Endodermal cell (in vitro differentiated cells): Measurements from ENCODE around the gene SNRPF. TPM values are rescaled to one million over a fixed set of nuclear protein-coding genes. Genes with fewer than 3 reads are reported as not detected.
"Not testable (repeated sequence)": the region's sequence is repeated elsewhere in the genome, so short reads cannot be mapped to it uniquely, and the experiment has no call there.

ENCODE experiments used
- DNase-seq: peaks from one replicate; pipeline ENCODE4 v3.0.0-alpha.2; 2017
- H3K27ac ChIP-seq: 2 replicates; pipeline ENCODE4 v1.5.1; 2013; ENCODE audit warnings: mild to moderate bottlenecking, low read depth, low read length, moderate library complexity
- H3K27me3 ChIP-seq: 2 replicates; pipeline ENCODE4 v1.6.1; 2013; ENCODE audit warnings: mild to moderate bottlenecking, low read length, moderate library complexity; ENCODE audit not compliant: insufficient read depth, control insufficient read depth, poor library complexity, severe bottlenecking
- H3K36me3 ChIP-seq: 2 replicates; pipeline ENCODE4 v1.7.0; 2013; ENCODE audit warnings: mild to moderate bottlenecking, low read length, moderate library complexity; ENCODE audit not compliant: control insufficient read depth, insufficient read depth
- H3K4me1 ChIP-seq: one replicate; pipeline ENCODE4 v1.7.0; 2013; ENCODE audit warnings: low read length; ENCODE audit not compliant: control insufficient read depth, insufficient read depth
- H3K4me3 ChIP-seq: 2 replicates; pipeline ENCODE4 v1.5.1; 2013; ENCODE audit warnings: mild to moderate bottlenecking, low read length, moderate library complexity
- H3K9ac ChIP-seq: 2 replicates; pipeline ENCODE4 v1.6.1; 2013; ENCODE audit warnings: mild to moderate bottlenecking, low read length, moderate library complexity; ENCODE audit not compliant: poor library complexity, severe bottlenecking; ENCODE audit errors: extremely low read depth
- H3K9me3 ChIP-seq: 2 replicates; pipeline ENCODE4 v1.6.1; 2013; ENCODE audit warnings: mild to moderate bottlenecking, low read length, moderate library complexity; ENCODE audit not compliant: control insufficient read depth
- H3K27ac Mint-ChIP-seq: 2 replicates; pipeline ENCODE4 v1.8.0; 2020; ENCODE audit warnings: mixed read lengths
- H3K27me3 Mint-ChIP-seq: 2 replicates; pipeline ENCODE4 v1.8.0; 2021; ENCODE audit warnings: mild to moderate bottlenecking, mixed read lengths; ENCODE audit not compliant: insufficient read depth
- H3K36me3 Mint-ChIP-seq: 2 replicates; pipeline ENCODE4 v1.8.0; 2020; ENCODE audit warnings: low read depth, mixed read lengths
- H3K4me1 Mint-ChIP-seq: 2 replicates; pipeline ENCODE4 v1.8.0; 2020; ENCODE audit warnings: mixed read lengths
- H3K4me3 Mint-ChIP-seq: 2 replicates; pipeline ENCODE4 v1.8.0; 2020; ENCODE audit warnings: mild to moderate bottlenecking, moderate library complexity, mixed read lengths
- H3K9me3 Mint-ChIP-seq: 2 replicates; pipeline ENCODE4 v1.8.0; 2020; ENCODE audit warnings: mild to moderate bottlenecking, mixed read lengths
- CTCF ChIP-seq: fragments of 200-600 bp; sonication (generic); conservative IDR thresholded peaks from 2 replicates; pipeline ENCODE4 v1.5.0; 2021; ENCODE audit warnings: antibody characterized with exemption, mild to moderate bottlenecking
- WGBS, 2 experiments: methylation state at CpG; one replicate each; pipeline versions ENCODE4 v1.1.5 to v1.1.7; 2013; ENCODE audit warnings: missing lambda C conversion rate in 2 of 2, mixed read lengths in 1 of 2; ENCODE audit not compliant: insufficient coverage in 1 of 2, insufficient read length in 1 of 2; 5-methylcytosine and 5-hydroxymethylcytosine counted together
- total RNA-seq, 2 donors: library from RNA; stranded (reverse); fragmentation: NEBNext Ultra II Directional in 1 of 2; extraction: Animal tissue kit (Norgen Biotek cat#: 25700) in 1 of 2; gene quantifications; 2 replicates in 1 of 2; 3 replicates in 1 of 2; pipeline ENCODE4 v1.2.1, GENCODE V29; 2021

The SNRPF gene
- total RNA-seq, 2 donors from 2014 or later = 59.6 to 66.5 TPM

GRCh38 chr12:95836630-95837239 lies 22.0 kb upstream of the SNRPF start:
- Histone ChIP-seq H3K9me3 (no peaks in the 10 kb centered on the region), H3K4me3 (no peak overlapping the region), H3K36me3 (no peaks in the 10 kb centered on the region), H3K9ac (no peak overlapping the region), H3K27ac (no peak overlapping the region), H3K4me1 (no peaks in the 10 kb centered on the region), H3K27me3 (no peaks in the 10 kb centered on the region)
- no peak overlapping the region for H3K4me3 Mint-ChIP-seq
- no peak overlapping the region for H3K27ac Mint-ChIP-seq
- H3K36me3 Mint-ChIP-seq = no peaks in the 10 kb centered on the region
- H3K4me1 Mint-ChIP-seq = peaks cover 11% of the 10 kb centered on the region
- no peak for DNase-seq
- peaks cover 6% of the 10 kb centered on the region for H3K27me3 Mint-ChIP-seq
- TF ChIP-seq CTCF = no peak
- 0% methylated on average over 1 of the region's 1 CpG for WGBS, 2 experiments
- H3K9me3 Mint-ChIP-seq = no peaks in the 10 kb centered on the region

GRCh38 chr12:95837240-95838038 lies 21.3 kb upstream of the SNRPF start:
- H3K27ac ChIP-seq = no peak overlapping the region
- H3K27me3 ChIP-seq = no peaks in the 10 kb centered on the region

GRCh38 chr12:95838125-95838524 lies 20.6 kb upstream of the SNRPF start:
- no peaks in the 10 kb centered on the region for H3K27me3 ChIP-seq
- TF ChIP-seq CTCF = no peak
- H3K27ac ChIP-seq = no peak overlapping the region
- H3K36me3 ChIP-seq = no peaks in the 10 kb centered on the region
- no peak for DNase-seq
- WGBS, 2 experiments = 76 to 88% methylated on average over 9 to 10 of the region's 11 CpGs
- no peak overlapping the region for H3K4me3 Mint-ChIP-seq
- H3K27me3 Mint-ChIP-seq = peaks cover 6% of the 10 kb centered on the region
- no peak overlapping the region for H3K9ac ChIP-seq
- H3K36me3 Mint-ChIP-seq = no peaks in the 10 kb centered on the region
- peaks cover 11% of the 10 kb centered on the region for H3K4me1 Mint-ChIP-seq
- no peaks in the 10 kb centered on the region for H3K4me1 ChIP-seq
- H3K27ac Mint-ChIP-seq = no peak overlapping the region
- no peaks in the 10 kb centered on the region for H3K9me3 Mint-ChIP-seq
- H3K9me3 ChIP-seq = no peaks in the 10 kb centered on the region
- H3K4me3 ChIP-seq = no peak overlapping the region

More at GRCh38 chr12:95837240-95838038, 21.3 kb upstream of the SNRPF start:
- Mint-ChIP-seq H3K27ac (no peak overlapping the region), H3K27me3 (peaks cover 6% of the 10 kb centered on the region), H3K4me1 (peaks cover 11% of the 10 kb centered on the region), H3K9me3 (no peaks in the 10 kb centered on the region), H3K4me3 (no peak overlapping the region), H3K36me3 (no peaks in the 10 kb centered on the region)
- H3K4me3 ChIP-seq = no peak overlapping the region
- DNase-seq = no peak
- H3K36me3 ChIP-seq = no peaks in the 10 kb centered on the region
- WGBS, 2 experiments = 87% methylated on average over 10 of the region's 10 CpGs
- no peaks in the 10 kb centered on the region for H3K4me1 ChIP-seq
- H3K9ac ChIP-seq = no peak overlapping the region
- TF ChIP-seq CTCF = no peak
- no peaks in the 10 kb centered on the region for H3K9me3 ChIP-seq

GRCh38 chr12:95842426-95842825 lies 16.3 kb upstream of the SNRPF start:
- H3K9me3 Mint-ChIP-seq, H3K4me3 ChIP-seq, H3K27me3 ChIP-seq, DNase-seq, H3K9ac ChIP-seq, H3K27ac ChIP-seq, H3K4me1 Mint-ChIP-seq, H3K9me3 ChIP-seq, H3K27ac Mint-ChIP-seq, H3K4me1 ChIP-seq, H3K36me3 ChIP-seq, H3K4me3 Mint-ChIP-seq, H3K36me3 Mint-ChIP-seq, H3K27me3 Mint-ChIP-seq: not testable (repeated sequence)
- 83 to 91% methylated on average over 1 to 6 of the region's 12 CpGs for WGBS, 2 experiments
